Ovary (tissue), 9 donors: Measurements from ENCODE around the gene PURA. TPM values are rescaled to one million over a fixed set of nuclear protein-coding genes. Genes with fewer than 3 reads are reported as not detected.

Source experiments
- DNase-seq, 5 donors: peaks; one replicate each; pipeline ENCODE4 v3.0.0-alpha.2; 2019 to 2020
- H3K27ac ChIP-seq, 2 donors: fragments of 200-600 bp; one replicate each; pipeline versions ENCODE4 v1.5.1 to v1.8.0; 2019 to 2022
- H3K27me3 ChIP-seq: fragments of 200-600 bp; one replicate; pipeline ENCODE4 v1.8.0; 2022
- H3K36me3 ChIP-seq: fragments of 200-600 bp; sonication (generic); one replicate; pipeline ENCODE4 v1.5.1; 2019
- H3K4me1 ChIP-seq: one replicate; pipeline ENCODE4 v1.8.1; 2013; ENCODE audit warnings: mild to moderate bottlenecking, moderate library complexity; ENCODE audit not compliant: insufficient read depth
- H3K4me3 ChIP-seq: fragments of 200-600 bp; sonication (generic); one replicate; pipeline ENCODE4 v1.5.1; 2017
- H3K9me3 ChIP-seq, 2 donors: fragments of 200-600 bp in 1 of 2; sonication (generic) in 1 of 2; one replicate each; pipeline versions ENCODE4 v1.5.1 to v1.8.1; 2013 to 2019; ENCODE audit warnings: mild to moderate bottlenecking in 1 of 2, moderate library complexity in 1 of 2
- EP300 ChIP-seq: sonication (generic); formaldehyde crosslinking; IDR thresholded peaks from one replicate; pipeline ENCODE4 v1.6.1; 2017; ENCODE audit warnings: antibody characterized with exemption
- POLR2A ChIP-seq: fragments of 450-650 bp; IDR thresholded peaks from one replicate; pipeline ENCODE4 v1.6.1; 2017; ENCODE audit warnings: antibody characterized with exemption, mild to moderate bottlenecking, moderate library complexity
- WGBS, 3 donors: extraction: QIAGEN DNeasy Blood & Tissue Kit in 1 of 3; methylation state at CpG; one replicate each; pipeline versions ENCODE4 v1.1.5 to v1.1.7; 2013 to 2017; 5-methylcytosine and 5-hydroxymethylcytosine counted together
- intact Hi-C, 4 donors: fragments of 100-400 bp; cut with DNase I; formaldehyde crosslinking; loops; one replicate each; pipeline versions ENCODE4 v1.11.0 to v1.15.1; 2022 to 2023
- polyA plus RNA-seq, 2 donors: library from polyadenylated mRNA; stranded (reverse); fragments of 200-250 nt in 1 of 2; fragments of 350-450 nt in 1 of 2; fragmentation: Illumina TruSeq in 1 of 2; extraction: RNeasy Lipid Tissue Mini Kit (QIAGEN cat#74804) in 1 of 2; gene quantifications; one replicate each; pipeline ENCODE4 v1.2.3, GENCODE V29; 2013 to 2014
- total RNA-seq, 7 donors: library from RNA; depleted of rRNA in 2 of 7; stranded (reverse); fragments of >200 nt in 2 of 7; fragmentation: NEBNext Ultra II Directional in 3 of 7; extraction: Animal tissue kit (Norgen Biotek cat#: 25700) in 3 of 7; gene quantifications; one replicate each; pipeline versions ENCODE4 v1.1.0 to v1.2.4, GENCODE V29; 2016 to 2023
- TF ChIP-seq, protein P1 (sequence below), 3 donors: fragments of 450-650 bp in 2 of 3; fragments of 200-600 bp in 1 of 3; IDR thresholded peaks; one replicate each; pipeline versions ENCODE4 v1.5.1 to v1.8.0; 2016 to 2022; ENCODE audit warnings: antibody characterized with exemption in 3 of 3, mild to moderate bottlenecking in 1 of 3
- donor health status: DM: no; HTN: no; CAD: no; lungs with moderate emphysema.
- donor health status: DM: no; HTN: no; CAD: no.
- donor health status: Bipolar disorder and iron deficiency.
- donor health status: DM: yes; HTN: yes; CAD: no.
- donor health status: DM: no; HTN: no; CAD: no.
- donor health status: DM: yes; HTN: yes; CAD: no.

The PURA gene
- total and polyA plus RNA-seq, 9 donors = 6.3 to 35.5 (median 26.1) TPM

DNA sequence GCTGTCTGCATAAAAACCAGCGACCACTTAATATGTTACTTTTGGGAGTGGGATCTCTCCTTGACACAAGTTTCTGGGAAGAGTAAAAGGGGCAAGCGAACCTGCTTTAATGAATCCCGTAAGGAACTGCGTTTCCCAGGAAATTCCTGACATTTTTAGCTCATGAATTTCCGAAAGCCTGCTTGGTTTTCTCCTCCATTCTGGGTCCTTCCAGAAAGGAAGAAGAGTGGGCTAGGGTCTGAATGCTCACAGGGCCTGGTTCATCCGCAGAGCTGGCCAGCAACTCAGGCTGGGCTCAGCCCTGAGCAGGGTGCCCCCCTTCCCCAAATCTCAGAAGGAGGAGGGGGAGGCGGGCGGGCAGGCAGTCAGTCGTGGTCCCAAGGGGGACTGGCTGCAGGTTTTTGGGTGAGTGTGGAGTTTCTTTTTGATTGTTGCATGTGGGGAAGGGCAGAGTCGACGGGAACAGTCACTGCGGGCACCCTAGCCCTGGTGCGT, 1.2 kb upstream of the PURA start:
- Histone ChIP-seq H3K4me1 (peaks cover 19% of the 10 kb centered on the region), H3K36me3 (no peaks in the 10 kb centered on the region), H3K27me3 (no peaks in the 10 kb centered on the region), H3K27ac (peak overlapping the region; percentile 82 to 89), H3K4me3 (peak overlapping the region; percentile 67), H3K9me3 (no peaks in the 10 kb centered on the region)
- DNase-seq = peak in 1 of 5 donors; percentile 23
- 3 to 12% (median 7%) methylated on average over 11 to 13 of the region's 13 CpGs for WGBS, 3 donors
- intact Hi-C loops = no loop called here
- TF ChIP-seq, protein P1, sequence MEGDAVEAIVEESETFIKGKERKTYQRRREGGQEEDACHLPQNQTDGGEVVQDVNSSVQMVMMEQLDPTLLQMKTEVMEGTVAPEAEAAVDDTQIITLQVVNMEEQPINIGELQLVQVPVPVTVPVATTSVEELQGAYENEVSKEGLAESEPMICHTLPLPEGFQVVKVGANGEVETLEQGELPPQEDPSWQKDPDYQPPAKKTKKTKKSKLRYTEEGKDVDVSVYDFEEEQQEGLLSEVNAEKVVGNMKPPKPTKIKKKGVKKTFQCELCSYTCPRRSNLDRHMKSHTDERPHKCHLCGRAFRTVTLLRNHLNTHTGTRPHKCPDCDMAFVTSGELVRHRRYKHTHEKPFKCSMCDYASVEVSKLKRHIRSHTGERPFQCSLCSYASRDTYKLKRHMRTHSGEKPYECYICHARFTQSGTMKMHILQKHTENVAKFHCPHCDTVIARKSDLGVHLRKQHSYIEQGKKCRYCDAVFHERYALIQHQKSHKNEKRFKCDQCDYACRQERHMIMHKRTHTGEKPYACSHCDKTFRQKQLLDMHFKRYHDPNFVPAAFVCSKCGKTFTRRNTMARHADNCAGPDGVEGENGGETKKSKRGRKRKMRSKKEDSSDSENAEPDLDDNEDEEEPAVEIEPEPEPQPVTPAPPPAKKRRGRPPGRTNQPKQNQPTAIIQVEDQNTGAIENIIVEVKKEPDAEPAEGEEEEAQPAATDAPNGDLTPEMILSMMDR (IDR thresholded peaks at IDR 0.05) = no peak
- TF ChIP-seq POLR2A = no peak
- TF ChIP-seq EP300 = no peak

DNA sequence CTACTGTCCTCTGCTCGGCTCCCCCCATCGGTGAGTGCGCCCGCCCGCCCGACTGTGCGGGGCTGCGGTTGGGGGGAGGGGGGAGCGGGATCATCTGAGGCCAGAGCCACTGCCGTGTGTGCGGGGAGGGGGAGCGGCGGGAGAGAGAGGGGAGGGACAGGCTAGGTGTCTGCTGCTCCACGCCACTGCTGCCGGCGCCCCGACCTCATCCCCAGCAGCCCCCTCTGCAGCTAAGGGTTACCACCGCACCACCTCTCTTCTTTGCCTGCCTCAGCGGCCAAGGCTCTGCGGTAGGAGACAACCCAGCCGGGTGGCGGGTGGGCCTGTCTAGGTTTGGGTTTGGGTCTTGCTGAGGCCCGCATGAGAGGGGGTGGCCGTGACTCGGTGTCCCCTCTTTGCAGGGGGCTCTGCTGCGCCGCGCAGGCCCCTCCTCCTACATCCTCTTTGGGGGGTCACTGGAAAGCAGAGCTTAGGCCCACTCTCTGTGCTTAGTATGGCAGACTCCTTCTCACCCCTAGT, 670 bp upstream of the PURA start:
- H3K4me1 ChIP-seq = peaks cover 19% of the 10 kb centered on the region
- peak overlapping the region; percentile 67 for H3K4me3 ChIP-seq
- no peaks in the 10 kb centered on the region for H3K9me3 ChIP-seq
- peak in 4 of 5 donors; percentile 21 to 54 (median 52) for DNase-seq
- H3K27me3 ChIP-seq = no peaks in the 10 kb centered on the region
- intact Hi-C loops = no loop called here
- peak overlapping the region; percentile 82 to 89 for H3K27ac ChIP-seq
- no peak for TF ChIP-seq POLR2A
- no peak for TF ChIP-seq EP300
- TF ChIP-seq, protein P1 (IDR thresholded peaks at IDR 0.05) = no peak
- no peaks in the 10 kb centered on the region for H3K36me3 ChIP-seq
- WGBS, 3 donors = 0 to 2% (median 1%) methylated on average over 16 to 28 of the region's 28 CpGs

DNA sequence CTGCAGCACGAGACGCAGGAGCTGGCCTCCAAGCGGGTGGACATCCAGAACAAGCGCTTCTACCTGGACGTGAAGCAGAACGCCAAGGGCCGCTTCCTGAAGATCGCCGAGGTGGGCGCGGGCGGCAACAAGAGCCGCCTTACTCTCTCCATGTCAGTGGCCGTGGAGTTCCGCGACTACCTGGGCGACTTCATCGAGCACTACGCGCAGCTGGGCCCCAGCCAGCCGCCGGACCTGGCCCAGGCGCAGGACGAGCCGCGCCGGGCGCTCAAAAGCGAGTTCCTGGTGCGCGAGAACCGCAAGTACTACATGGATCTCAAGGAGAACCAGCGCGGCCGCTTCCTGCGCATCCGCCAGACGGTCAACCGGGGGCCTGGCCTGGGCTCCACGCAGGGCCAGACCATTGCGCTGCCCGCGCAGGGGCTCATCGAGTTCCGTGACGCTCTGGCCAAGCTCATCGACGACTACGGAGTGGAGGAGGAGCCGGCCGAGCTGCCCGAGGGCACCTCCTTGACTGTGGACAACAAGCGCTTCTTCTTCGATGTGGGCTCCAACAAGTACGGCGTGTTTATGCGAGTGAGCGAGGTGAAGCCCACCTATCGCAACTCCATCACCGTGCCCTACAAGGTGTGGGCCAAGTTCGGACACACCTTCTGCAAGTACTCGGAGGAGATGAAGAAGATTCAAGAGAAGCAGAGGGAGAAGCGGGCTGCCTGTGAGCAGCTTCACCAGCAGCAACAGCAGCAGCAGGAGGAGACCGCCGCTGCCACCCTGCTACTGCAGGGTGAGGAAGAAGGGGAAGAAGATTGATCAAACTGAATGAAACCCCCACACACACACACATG, 654 bp downstream of the PURA start:
- H3K36me3 ChIP-seq = no peaks in the 10 kb centered on the region
- H3K27ac ChIP-seq = peak overlapping the region; percentile 82 to 89
- no peaks in the 10 kb centered on the region for H3K27me3 ChIP-seq
- peaks cover 19% of the 10 kb centered on the region for H3K4me1 ChIP-seq
- intact Hi-C loops = no loop called here
- peak overlapping the region; percentile 67 for H3K4me3 ChIP-seq
- DNase-seq = peak; percentile 59 to 81 (median 66)
- 3 to 11% (median 5%) methylated on average over 39 to 65 of the region's 65 CpGs for WGBS, 3 donors
- no peak for TF ChIP-seq POLR2A
- TF ChIP-seq EP300 = no peak
- TF ChIP-seq, protein P1 (IDR thresholded peaks at IDR 0.05) = no peak
- no peaks in the 10 kb centered on the region for H3K9me3 ChIP-seq

DNA sequence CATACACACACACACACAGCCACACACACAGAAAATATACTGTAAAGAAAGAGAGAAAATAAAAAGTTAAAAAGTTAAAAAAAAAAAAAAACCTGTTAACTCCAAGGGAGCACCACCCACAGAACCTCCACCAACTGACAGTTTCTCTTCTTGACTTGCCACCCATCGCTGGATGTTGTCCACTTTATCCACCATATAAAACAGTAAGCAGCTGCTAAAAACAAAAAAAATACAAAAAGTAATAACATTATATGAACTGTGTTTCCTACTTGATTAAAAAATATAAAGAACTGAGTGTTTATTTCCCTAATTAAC, 1.2 kb downstream of the PURA start:
- Histone ChIP-seq H3K4me3 (peak overlapping the region; percentile 67), H3K9me3 (no peaks in the 10 kb centered on the region), H3K4me1 (peaks cover 19% of the 10 kb centered on the region), H3K27me3 (no peaks in the 10 kb centered on the region), H3K36me3 (no peaks in the 10 kb centered on the region), H3K27ac (no peak overlapping the region)
- DNase-seq = no peak
- TF ChIP-seq POLR2A (no peak), EP300 (no peak)
- TF ChIP-seq, protein P1 (IDR thresholded peaks at IDR 0.05) = no peak
- intact Hi-C loops = no loop called here
- whole genome bisulfite sequencing, 3 donors = 46 to 68% (median 54%) methylated on average over 1 of the region's 1 CpG
